GM19397 (cell line): Measurements from ENCODE around the gene CISH.

Experiments
- ATAC-seq: cut with Tn5 transposase; IDR thresholded peaks from one replicate; pipeline ENCODE4 v1.9.1; 2021; ENCODE audit warnings: mild to moderate bottlenecking, moderate library complexity; ENCODE audit not compliant: unreplicated experiment

Gene CISH, protein sequence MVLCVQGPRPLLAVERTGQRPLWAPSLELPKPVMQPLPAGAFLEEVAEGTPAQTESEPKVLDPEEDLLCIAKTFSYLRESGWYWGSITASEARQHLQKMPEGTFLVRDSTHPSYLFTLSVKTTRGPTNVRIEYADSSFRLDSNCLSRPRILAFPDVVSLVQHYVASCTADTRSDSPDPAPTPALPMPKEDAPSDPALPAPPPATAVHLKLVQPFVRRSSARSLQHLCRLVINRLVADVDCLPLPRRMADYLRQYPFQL

DNA sequence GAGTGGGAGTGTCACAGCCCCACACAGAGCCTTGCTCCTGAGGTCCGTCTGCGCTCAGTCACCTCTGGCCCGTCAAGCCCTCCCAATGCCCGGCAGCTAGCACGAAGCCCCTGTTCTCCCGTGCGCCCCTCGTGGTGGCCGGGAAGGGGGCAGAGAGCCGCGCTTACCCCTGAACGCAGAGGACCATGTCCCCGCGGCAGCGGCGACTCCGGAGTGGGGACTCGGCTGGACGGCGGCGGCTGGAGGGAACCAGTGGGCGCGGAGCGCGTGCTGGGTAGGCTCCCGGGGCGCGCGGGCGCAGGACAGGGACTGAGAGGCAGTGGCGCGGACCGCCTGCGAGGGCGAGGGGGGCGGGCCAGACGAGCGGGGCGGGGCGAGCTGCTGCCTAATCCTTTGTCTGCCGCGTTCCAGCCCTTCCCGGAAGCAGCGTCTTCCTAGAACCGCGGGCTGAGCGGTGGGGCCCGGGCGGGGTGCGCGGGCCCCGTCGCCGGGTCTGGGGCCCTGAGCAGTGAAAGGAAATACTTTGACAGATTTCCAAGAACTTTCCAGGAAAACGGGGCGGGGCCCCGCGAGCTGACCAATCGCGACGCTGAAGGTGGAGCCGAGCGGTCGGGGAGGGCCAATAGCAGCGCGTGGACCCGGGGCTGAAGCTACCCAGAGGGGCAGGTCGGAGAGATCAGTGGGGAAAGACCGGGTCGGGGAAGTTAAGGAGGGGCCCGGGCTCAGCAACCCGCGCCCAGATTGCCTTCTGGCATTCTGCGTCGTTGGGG lies at the start of gene CISH:
Gene CISH (minus strand): TSS at position 311 of the 770 bp plus-strand sequence. CDS start 124 bp downstream, at position 187.
- ATAC-seq: peak; percentile 77

DNA sequence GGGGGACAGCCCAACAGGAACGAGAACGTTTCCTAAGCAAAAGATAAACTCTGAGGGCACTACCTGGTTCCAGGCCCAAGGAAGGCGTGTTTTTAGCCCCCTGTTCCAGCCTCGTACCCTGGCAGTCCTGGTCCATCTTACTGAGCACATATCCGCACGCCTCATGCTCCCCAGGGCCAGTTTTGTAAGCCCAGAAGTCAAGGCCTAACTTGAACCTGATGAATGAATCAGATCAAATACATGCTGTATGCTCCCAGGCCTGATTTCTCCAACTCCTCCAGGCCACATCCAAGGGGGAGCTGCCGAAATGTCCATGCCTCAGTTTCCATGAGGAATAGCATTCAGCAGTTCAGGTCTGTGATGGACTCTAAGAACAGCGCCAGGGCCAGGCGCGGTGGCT lies 48.8 kb upstream of the CISH start:
- ATAC-seq: no peak

DNA sequence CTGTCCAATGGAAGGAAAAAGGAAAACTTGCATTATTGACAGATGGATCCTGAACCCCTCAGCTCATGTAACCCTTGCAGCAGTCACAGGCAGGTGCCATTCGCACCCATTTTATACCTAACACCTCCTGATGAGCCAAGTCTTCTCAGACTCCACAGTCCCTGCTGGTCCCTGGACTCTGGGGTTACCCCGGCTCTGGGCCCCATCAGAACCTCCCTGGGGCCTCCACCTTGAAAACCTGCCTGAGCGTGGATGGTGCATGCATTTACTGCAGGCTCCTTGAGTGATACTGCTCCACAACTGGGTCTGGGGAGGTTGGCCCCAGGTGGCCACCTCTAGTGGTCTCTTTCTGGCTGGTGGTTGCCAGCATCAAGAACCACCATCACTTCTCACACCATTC lies 47.3 kb upstream of the CISH start:
- ATAC-seq: no peak

DNA sequence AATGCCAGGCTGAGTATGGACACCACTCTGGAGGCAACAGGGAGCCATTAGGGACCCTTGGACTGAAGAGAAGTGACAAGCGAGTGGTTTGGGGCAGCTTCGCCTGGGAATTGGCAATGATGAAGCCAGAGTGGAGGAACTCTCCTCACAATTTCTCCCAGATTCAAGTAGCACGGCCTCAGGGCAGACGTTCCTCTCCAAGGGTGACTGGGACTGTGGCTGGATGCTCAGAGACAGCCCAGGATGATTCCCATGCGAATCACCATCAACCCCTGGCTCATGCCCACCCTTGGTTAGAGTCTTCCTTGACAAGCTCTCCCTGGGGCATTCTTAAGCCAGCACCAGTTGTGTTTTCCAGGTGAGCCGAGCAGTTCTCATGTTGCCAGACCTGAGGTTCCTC lies 46.8 kb upstream of the CISH start:
- ATAC-seq: no peak

DNA sequence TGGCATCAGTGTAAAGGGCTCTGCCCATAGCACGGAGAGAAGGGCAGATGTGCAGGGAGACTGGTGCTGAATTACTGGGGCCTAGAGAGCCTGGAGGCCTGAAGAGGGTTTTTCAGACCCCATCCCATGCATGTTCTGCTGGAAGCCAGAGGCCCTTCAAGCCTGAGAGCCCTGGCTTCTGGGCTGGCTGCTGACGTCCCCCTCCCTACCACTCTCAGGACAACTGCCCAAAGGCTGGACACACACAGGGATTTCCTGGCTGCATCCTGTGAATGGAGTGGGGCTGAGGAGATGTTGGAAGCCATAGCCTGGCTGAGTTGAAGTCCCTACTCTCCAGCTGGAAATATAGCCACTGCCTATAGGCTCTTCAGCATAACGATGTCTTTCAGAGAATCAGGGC lies 46.2 kb upstream of the CISH start:
- no peak for ATAC-seq

DNA sequence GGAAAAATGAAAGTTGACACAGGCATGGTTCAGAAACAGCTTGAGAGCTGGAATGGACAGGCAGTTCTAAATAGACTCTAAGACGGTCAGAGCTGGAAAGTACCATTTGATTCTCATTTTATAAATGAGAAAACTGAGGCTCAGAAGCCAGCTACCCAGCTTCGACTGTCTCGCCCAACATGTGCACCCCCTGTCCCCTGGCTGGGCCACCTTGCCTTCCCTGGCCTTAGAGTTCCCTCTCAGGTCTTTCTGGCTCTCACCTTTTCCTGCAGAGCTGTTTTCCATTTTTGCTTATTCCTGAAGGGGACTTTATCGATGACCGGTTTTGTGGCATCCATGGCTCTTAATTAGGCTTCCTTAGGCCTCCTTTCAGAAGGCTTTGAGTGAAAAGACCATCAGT lies 45.8 kb upstream of the CISH start:
- no peak for ATAC-seq

DNA sequence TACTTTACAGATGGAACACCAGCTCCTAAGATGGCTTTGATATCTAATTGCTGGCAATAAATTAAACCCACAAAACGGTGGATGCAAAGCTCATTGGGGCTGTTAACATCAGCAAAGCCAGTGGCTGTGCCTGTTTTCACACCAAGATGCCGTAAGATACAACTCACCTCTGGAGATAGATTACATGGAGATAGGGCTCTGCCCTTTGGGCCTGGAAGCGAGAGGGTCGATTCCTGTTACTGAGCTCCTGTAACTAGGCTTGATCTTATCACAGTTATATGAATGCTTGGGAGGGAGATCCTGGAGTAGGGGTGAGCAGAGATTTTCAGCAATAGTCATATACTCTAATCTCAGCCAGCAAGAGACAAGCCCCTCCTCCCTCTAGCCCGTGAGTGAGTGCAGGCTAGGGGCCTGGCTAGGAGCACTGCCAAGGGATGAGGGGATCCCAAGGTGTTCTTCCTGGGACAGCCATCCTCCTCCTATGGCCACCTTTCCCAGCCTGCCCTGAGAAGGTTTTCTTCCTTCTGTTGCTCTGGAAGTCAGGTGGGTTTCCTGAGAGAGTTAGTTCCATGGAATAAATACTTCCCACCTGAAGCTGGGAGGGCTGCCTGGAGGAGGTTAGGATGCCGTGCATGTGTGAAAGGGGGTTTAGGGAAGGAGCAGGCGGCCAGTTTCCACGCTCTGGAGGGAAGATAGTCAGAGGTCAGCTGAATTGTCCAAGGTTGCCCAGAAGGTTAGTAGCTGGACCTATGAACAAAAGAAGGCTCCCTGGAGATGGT lies 45.0 kb upstream of the CISH start:
- ATAC-seq: no peak

DNA sequence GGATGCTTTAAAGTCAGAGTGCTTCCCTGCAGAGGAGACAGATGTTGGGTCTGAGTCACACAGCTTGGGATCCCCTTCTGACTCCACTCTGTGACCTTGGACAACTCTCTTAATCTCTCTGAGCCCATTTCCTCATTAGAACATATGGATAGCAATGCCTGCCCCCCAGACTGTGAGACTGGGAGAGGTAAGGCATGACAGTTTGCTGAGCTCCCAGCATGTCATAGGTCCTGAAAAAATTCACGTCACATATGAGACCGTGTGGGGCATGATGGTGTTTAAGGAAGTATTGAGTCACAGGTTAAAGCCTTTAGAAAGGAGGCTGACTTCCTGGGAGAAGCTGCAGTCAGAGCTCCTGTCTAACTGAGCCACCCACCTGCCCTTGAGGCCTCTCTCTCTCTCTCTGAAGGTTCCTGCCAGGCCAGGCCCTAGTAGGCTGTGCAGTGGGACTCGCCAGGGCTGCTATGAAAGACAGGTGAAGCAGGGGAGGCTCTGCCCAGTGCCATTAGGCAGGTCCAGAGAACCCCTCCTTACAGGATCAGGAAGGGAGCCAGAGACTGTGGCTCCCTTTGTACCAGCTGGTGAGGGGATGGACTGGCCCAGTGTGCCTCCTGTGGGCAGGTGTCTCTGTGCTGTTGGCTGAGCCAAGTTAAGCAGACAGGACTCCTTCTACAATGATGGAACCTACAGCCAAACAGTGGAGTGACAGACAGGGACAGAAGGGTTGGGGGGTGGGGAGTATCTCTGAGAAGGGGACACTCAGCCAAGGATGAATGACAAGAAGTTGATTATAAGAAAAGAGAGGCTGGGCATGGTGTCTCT lies 43.6 kb upstream of the CISH start:
- ATAC-seq: no peak

DNA sequence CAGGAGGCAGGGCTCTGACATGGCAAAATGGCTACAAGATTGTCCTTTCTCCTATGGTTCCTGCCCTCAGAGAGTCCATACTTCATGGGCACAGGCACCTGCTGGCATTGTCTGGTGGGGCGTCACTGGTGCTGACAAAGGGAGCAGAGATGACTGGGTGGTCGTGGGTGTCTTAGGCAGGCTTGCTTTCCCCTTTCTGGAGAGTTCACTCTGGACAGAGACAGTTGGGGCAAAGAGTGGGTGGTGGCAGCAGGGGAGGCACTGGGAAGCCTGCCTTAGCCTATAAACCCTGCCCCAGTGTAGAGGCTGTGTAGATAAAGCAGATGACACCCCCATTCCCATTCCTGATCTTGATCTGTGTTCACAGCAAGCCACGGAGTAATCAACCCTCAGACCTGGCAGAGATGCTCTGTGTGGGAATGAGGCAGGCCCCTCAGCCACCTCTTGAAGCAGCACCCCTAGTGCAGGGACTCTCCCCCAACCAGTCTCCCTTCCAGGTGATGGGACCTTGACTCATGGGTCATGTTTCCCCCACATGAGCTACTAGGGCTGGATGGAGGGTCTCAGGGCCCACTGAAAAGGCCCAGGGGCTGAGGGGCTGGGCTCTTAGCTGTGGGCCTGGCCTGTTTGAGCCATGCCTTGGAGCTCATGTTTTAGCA lies 42.5 kb upstream of the CISH start:
- ATAC-seq: no peak

DNA sequence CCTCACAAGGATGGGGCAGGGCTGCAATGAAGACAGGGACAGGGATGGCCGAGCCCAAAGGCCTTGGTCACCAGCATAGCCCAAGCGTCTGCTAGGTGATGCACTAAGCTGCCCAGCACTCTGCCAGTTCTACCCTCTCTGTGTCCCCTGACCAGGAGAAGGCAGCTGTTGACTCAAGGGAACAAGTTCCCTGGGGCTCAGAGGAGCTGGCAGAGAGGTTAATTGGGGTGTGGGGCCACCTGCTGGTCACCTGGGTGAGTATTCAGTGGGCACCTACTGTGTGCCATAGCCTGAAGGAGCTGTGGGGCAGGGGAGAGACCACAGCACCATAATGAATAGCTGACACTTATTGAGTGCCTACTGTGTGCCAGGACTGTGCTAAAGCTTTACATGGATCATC lies 41.1 kb upstream of the CISH start:
- ATAC-seq: no peak

DNA sequence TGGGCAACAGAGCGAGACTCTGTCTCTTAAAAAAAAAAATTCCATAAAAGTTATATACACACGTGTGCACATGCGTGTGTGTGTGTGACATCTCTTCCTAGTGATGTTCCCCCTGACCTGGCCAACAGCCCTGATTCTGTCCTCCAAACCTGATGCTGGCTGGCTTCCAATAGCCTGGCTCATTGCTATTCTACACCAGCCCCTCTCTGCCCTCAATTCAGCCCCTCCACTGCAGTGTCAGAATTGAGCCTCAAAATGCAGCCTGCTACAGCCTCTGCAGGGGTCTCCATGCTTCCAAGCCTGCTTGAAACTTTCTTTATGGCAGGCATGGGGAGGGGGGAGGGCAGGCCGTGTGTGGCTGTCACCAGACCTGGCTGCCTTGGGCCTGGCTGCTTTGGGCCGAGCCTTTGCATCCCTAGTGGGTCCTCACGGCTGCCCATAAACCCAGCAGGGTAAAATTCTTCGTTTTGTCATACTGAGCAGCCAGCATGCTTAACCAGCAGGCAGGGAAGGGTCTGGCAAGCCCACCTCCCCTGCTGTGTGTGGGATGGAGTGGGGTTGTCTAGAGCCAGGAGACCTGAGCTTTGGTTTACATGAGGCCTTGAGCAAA lies 40.5 kb upstream of the CISH start:
- ATAC-seq: no peak

DNA sequence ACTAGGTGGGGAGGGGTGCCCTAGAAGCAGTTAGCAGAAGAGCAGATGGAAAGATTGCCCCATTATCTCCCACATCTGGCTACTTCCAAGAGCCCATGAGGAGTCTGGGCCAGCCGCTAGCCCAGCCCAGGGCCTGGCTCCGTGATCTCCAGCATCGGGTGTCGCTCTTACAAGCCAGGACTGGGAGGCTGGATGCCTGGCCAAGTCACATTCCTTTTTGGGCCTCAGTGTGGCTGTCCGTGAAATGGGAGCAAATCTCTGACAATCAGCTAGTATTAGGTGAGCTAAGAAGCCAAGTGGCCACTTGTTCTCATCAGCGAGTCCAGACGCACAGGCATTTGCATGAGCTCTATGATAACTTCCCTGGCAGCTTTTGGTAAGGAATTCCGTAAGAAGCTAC lies 39.9 kb upstream of the CISH start:
- no peak for ATAC-seq

DNA sequence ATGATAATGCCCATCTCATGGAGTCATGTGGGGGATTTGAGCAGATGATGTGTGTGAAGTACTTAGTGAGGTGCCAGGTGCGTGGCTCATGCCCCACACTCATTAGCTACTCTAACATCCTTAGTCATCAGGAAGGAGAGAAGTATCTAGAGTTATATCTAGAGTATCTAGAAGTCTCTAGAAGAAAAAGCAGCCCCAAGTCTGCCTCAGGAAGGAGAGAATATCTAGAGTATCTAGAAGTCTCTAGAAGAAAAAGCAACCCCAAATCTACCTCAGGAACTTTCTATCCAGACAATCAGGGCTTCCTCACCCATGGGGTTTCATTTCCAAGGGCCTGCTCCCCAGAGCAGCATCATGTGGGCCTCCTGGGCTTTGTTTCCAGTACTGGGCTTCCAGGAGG lies 38.4 kb upstream of the CISH start:
- ATAC-seq: no peak

DNA sequence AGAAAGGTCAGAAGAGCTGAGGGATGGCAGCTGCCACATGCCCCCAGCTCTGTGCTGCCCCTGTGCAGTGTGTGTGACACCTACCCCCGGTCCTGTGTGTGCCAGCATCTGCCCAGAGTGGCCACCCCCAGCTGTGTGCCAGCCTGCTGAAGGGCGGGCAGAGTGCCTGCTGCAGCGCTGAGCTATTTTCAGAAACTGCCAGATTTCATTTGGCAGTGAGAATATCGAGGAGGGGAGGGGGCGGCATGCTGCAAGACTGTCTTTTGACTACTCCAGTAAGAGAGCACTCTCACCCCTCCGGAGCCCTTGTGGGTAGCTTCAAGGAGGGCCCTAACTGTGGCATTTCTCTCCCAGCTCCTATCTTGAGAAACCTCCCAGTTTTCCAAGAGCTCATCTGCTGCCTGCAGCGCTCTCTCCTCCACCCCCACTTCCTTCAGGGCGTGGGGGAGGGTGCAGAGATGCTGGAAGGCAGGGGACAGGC lies 37.9 kb upstream of the CISH start:
- ATAC-seq: no peak

DNA sequence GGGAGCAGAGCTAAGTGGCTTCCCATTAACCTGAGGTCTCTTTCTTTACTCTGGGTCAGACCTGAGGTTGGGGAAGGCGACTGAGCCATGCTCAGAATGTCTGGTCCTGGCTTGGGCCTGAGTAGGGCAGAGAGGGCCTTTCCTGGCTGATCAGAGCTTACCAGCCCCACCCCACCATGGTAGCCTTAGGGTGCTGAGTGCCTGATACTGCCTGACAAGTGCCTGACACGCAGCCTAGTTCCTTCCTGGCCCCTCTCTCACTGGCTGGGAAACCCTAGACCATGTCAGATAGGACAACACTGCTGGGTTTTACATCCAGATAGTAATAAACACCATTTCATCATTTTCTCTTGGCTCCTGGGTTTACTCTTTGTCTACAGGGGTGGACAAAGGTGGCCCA lies 37.4 kb upstream of the CISH start:
- ATAC-seq: no peak

DNA sequence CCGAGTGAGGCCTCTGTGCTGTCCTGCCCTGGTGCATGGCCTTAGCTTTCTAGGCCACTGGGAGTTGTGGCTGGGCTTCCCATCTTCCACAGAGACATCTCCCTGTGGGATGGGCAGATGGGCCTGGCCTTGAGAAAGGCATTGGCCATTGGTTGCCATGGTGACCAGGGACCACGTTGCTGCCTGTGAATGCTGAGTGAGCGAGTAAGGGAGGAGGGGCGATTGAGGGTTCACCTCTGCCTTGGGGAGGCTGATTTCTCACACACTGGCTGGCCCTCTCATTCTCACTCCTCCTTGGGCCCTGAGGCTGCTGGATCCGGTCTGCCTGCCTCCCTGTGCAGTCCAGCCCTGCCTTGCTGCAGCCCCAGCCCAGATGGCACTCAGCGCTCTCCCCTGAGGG lies 36.7 kb upstream of the CISH start:
- no peak for ATAC-seq

DNA sequence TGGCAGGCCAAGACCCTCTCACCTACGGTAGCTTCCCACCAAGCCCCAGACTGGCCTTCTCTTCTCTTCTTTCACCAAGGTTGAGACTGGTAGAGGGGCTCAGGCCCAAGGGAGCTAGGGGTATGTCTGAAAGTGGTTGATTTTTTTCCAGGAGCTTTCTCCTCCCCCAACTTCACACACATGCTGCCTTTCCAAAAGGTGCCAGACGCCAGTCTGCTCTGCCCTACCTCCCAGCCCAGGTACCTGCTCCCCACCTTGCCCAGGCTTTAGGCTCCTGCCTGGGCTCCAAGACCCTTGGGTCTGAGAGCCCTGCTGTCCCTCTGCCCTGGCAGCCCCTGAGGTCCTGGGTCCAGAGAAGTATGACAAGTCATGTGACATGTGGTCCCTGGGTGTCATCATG lies 33.8 kb upstream of the CISH start:
- no peak for ATAC-seq

DNA sequence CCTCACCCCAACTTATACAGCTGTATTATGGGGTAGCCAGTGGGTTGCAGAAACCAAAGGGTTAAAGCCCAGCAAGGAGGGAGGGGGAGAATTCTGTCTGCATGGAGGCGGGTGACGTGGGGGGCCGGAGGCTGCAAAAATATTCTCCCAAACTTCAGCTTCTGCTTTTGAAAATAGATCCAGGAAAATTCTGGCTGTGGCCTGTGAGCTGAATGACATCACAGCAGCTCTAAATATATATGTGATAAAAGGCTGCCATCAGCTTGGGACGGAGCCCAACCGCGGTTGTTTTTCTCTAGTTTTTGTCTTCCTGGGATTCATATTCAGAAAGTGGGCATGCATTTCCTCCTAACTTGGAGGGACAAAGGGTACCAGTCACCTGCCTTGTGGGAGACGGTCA lies 33.0 kb upstream of the CISH start:
- no peak for ATAC-seq

DNA sequence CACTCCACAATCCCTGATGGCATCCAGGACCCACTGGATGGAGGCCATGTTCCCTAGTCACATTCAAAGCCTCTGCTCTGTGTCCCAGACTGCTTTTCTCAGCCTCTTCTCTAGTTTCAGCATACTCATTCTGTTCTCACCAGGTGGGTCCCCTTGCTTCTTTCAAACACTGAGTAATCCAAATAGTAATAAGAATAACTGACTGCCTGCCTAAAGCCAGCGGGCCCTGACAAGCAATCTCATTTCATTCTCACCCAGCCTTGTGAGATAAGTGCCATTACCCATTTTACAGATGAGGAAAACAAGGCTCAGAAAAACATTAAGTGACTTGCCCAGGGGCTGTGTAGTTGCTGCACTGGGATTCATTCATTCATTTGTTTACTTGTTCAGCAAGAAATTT lies 30.8 kb upstream of the CISH start:
- ATAC-seq: no peak

DNA sequence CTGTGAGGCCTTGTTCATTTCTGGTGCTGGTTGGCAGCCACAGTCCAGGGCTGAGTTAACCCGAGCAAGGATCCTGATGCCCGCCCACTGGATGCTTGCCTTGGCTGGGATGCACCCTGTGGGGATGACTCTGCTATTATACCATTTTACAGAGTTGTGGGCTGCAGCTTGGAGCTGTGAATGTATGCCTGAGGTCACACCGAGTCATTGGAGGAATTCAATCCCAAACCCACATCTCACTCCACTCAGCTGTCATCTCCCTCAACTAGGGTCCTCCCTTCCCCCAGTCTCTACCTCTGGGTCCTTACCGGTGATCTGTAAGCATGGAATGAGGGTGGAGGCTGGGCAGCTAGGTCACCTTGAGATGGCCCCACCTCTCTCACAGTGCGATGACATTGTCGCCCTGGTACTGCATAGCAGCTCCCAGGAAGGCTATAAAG lies 27.5 kb upstream of the CISH start:
- no peak for ATAC-seq
